ENCODE results near the gene SETX.
A peak's percentile ranks its signal among the peaks of the same experiment; 100 is the strongest.

GRCh38 chr9:132274861-132275260 lies 79.9 kb downstream of the SETX start:
- TF ChIP-seq, protein P1, sequence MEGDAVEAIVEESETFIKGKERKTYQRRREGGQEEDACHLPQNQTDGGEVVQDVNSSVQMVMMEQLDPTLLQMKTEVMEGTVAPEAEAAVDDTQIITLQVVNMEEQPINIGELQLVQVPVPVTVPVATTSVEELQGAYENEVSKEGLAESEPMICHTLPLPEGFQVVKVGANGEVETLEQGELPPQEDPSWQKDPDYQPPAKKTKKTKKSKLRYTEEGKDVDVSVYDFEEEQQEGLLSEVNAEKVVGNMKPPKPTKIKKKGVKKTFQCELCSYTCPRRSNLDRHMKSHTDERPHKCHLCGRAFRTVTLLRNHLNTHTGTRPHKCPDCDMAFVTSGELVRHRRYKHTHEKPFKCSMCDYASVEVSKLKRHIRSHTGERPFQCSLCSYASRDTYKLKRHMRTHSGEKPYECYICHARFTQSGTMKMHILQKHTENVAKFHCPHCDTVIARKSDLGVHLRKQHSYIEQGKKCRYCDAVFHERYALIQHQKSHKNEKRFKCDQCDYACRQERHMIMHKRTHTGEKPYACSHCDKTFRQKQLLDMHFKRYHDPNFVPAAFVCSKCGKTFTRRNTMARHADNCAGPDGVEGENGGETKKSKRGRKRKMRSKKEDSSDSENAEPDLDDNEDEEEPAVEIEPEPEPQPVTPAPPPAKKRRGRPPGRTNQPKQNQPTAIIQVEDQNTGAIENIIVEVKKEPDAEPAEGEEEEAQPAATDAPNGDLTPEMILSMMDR (IDR thresholded peaks at IDR 0.05): no peak
- TF ChIP-seq POLR2A (IDR thresholded peaks at IDR 0.05) (no peak), POLR2AphosphoS5 (IDR thresholded peaks at IDR 0.05) (peak; percentile 83)

Data from prostate gland (tissue), 2 donors.